ENCODE data around the gene DCTN1.
"Not testable (repeated sequence)": the region's sequence is repeated elsewhere in the genome, so short reads cannot be mapped to it uniquely, and the experiment has no call there.

Gene DCTN1

DNA sequence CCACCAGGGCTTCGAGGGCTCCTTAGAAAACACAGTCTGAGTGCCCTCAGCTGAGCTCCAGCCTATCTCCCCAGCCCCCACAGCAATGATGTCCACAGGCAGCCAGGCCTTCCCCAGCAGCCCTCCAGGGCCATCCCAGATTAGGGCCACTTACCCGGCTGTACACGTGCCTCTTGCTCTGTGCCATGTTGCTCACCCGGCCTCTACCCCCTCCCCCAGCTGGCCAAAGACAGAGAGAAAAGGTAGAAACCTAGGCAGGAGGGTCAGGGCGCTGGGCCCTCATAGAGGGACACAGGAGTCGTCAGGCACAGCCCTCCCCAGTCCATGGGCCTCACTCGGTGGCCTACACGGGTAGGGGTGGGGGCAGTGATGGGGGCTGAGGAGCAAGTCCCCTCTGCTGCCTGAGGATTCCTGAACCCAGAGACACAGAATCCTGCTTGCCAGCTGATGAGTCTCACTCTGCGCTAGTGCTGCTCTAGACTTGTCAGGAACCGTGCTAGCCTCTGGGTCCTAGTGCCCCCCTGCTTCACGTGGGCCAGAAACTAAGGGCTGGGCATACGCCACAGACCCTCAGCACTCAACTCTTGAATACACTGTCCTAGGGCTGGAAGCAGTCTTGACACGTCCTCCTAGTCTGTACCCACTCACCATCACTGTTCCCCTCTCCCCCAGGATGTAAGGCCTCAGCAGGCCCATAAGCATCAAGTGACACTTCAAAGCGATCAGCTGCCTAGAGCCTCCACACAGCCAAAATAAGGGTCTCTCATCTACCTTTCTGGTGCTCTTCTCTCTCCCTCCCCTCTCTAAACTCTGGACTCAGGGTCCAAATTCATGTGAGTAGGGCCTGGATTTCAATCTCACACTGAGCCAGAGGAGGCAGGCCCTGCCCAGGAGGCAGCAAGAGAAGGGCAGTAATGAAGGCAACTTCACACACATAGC lies at the start of gene DCTN1:
DCTN1 (minus strand) TSS at position 461 of the 939 bp plus-strand sequence; CDS start at position 187, 274 bp downstream.
- peak; percentile 70 for DNase-seq (ENCODE audit: low read depth)

DNA sequence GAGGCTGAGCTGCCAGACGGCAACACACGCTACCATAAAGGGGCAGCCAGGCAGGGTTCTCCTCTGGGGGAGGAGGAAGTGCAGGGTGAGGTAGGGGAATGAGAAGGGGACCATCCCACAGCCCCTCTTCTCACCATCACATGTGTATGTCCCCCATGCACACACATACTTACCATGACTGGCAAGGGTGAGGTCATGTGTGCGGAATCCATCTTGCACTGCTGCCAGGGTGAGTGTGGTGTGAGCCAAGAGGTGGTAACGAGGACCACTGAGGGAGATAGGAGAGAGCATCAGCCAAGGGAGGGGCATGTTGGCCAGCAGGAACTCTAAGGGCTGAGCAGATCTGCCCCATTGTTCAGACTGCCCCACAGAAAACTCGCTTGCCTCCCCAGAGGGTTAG lies 48.6 kb upstream of the DCTN1 start:
- no peak for DNase-seq (ENCODE audit: low read depth)

DNA sequence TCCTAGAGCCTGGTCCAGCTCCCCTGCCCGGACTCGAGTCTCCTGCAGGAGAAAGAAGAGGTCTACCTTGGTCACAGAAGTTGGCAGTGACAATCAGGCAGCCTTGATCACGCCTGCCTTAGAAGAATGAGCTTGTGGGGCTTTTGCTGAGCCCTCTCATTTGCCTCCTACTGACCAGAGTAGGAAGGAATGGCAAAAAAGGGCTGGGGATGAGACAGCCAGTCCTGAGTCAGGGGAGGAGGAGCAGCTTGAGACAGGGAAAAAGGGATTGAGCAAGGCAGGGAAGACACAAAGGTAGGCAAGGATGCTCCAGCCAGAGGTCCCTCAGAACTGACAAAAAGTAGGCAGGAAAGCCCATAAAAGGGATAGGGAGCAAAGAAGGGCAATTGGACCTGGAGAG lies 47.4 kb upstream of the DCTN1 start:
- DNase-seq (ENCODE audit: low read depth) = no peak

DNA sequence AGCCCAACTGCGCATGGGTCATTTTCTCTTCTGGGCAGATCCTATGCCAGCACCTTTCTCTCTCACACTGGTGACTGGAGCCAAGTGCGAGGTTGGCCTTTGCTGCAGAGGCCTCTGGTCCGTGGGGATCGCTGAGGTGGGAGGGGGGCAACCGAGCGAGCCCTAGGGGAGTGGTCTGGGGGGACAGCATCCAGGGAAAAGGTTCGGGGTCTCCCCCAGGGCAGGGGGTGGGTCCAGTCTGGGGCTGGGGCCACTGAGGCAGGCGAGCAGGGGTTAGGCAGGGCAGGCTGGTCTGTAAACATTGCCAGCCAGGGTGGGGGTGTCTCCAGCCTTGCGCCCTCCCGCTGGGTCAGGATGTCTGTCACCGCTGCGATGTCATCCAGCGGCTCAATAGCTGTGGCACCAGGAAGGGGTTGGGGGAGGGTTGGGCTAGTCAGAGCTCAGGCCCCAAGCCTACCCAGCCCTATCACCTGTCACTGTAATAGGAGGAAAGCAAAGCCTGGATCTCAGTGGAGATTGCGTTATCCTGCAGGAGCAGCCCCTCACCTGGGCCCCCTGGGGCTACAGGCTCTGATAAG lies 46.2 kb upstream of the DCTN1 start:
- DNase-seq (ENCODE audit: low read depth) = no peak

DNA sequence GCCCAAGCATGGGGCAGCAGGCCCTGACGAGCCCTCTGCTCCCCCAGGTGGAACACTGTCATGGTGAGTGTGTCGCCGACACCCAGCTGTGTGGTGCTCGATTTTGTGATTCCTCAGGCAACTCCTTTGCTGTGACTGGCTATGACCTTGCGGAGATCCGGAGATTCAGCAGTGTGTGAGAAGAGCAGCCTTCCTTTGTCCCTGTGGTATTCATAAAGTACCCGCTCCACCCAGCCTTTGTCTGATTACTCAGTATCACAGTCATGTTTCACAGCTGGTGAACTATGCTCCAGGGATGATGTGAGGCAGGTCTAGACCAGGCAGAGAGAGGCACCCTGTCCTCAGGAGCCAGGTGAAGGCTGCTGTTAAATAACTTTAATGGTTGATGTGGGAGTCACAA lies 45.4 kb upstream of the DCTN1 start:
- no peak for DNase-seq (ENCODE audit: low read depth)

DNA sequence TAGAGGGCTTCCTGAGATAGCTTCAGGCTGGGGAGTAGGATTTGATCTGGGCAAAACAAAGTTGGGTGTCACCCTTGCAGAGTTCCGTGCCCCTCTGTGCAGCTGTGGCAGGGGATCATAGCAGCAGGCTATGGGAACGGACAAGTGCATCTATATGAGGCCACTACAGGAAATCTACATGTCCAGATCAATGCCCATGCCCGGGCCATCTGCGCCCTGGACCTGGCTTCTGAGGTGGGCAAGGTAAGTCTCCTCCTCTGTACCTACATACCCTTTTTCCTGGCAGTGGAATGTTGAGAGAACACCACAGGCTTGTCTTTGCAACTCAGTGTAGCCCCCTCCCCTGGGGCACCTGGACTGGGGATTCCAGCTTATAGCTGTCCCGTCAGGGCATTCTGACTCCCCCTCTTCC lies 44.9 kb upstream of the DCTN1 start:
- no peak for DNase-seq (ENCODE audit: low read depth)

DNA sequence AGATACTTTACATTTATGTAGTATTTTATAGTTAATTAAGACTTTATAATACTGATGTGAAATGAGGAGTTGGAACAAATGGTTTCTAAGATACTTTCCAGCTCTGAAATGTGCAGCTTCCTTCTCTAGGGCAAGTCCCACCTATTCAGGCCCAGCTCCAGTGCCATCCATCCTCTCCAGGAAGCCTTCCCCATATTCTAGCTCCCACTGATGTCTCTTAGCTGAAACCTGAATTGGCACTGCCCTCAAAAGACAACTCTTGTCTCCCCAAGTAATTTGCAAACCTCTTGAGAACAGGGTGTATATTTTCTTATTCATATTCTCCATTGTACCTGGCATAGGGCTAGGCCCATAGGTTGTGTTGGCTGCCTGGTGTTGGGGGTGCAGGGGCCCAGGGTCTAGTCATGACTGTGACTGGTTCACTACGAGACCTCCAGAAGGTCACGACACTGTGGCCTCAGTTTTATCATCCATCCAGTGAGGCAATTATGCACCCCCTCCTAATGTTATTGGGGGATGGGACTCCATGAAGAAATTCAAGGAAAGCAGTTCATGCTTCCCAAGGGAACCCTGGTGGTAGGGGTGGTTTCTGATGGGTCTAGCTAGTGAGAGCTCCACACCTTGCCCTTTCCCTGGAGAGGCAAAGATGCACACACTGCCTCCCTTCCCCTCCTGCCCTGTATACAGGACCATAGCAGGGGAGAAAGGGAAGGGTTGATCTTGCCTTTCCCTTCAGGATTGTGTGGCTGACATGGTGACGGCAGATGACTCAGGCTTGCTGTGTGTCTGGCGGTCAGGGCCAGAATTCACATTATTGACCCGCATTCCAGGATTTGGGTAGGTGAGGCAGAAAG lies 44.3 kb upstream of the DCTN1 start:
- DNase-seq (ENCODE audit: low read depth) = no peak

DNA sequence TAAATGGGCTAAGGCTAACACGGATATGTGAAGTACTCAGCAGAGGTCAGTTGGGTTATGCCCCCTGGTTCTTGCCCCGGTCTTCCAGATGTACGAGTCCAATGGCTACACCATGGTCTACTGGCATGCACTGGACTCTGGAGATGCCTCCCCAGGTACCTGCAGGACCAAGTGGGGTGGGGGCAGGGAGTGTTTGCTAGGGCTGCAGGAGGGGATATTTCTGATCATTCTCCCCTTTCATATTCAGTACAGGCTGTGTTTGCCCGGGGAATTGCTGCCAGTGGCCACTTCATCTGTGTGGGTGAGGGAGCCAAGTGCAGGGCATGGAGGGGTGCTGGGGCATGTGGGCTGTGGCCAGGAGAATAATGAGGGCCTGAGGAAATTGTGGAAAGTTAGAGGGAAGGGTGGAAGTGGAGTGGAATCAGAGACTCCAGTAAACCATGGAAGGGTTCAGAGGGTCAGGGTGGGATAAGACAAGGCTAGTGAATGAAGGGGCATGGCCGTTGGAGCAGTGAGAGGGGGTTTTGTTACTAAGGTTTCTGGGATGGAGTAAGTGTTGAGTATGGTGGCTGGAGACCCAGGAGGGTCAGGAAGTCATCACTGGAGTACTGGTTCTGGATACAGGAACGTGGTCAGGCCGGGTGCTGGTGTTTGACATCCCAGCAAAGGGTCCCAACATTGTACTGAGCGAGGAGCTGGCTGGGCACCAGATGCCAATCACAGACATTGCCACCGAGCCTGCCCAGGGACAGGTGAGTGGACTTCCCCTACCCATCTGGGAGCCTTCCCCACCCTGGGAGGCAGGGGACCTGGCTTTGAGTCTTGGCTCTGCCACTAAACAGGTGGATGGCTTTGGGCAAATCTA lies 43.4 kb upstream of the DCTN1 start:
- no peak for DNase-seq (ENCODE audit: low read depth)

DNA sequence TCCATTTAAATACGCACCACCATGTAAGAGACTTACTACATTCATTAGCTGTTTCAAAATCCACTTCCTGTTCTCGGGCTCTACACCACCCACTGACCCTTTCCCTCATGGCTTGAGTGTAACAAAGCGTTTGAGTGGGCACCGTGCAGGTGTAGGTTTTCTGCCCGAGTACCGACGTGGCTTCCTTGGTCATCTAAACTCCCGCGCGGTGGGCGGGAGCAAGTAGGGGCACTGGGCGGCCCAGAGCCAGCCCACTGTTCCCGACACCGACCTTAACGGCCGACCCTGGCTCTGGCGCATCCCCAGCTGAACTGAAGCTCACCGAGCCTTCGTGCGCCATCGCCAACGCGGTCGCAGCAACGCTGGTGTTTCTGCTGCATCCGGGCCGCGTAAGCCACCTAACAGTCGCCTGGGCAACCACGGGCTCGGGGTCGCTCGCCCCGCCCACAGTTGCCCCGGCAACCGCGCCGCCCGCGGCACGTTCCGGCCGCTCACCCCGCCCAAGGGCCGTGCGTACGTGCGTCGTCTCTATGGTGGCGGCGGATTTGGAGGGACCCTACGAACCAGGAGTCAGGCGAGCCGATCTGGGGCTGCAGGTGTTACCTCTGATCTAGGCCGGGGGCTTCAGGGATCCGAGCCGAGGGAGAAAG lies 41.2 kb upstream of the DCTN1 start, which contains the start of the genes C2orf81 and WDR54:
C2orf81 (minus strand) TSS at position 399 of the 650 bp plus-strand sequence; CDS start at position 340, 59 bp downstream.
WDR54 (plus strand) TSS at position 510 of the 650 bp plus-strand sequence. CDS start 424 bp downstream, outside the sequence.
- DNase-seq (ENCODE audit: low read depth) = peak; percentile 64

DNA sequence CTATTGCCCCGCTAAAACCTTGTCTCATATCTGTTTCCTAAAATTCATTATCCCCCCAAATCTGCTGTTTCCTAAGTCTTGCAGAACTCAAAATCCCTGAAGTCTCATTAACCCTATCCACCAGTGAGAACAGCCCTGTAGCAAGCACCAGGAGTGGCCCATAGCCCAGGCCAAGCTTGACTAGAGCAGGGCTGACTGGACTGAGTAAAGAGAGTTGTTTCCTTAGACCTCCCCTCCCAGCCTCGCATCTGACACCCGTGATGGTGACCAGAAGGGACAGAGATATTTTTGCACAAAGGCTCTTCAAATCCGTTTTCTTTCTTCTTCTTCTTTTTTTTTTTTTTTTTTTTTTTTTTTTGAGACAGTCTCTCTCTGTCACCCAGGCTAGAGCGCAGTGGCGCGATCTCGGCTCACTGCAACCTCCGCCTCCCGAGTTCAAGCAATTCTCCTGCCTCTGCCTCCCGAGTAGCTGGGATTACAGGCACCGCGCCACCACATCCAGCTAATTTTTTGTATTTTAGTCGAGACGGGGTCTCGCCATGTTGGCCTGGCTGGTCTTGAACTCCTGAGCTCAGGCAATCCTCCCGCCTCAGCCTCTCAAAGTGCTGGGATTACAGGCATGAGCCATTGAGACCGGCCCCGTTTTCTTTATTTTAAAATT lies 40.5 kb upstream of the DCTN1 start:
- DNase-seq (ENCODE audit: low read depth) = not testable (repeated sequence)

DNA sequence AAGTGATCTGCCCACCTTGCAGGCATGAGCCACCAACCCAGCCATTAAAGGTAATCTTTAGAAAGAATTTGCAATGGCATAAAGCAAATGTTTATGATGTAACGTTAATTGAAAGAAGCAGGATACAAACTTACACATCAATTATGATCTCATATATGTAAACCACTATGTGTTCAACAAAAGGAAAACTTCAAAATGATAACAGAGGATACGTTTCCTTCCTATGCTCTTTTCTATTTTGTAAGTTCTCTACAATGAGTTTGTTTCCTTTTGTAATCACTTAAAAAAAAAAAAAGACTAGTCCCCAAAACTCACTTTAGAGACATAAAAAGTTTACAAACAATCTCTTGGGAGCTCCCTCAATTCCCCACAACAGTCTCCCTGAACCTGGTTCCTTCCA lies 39.9 kb upstream of the DCTN1 start:
- no peak for DNase-seq (ENCODE audit: low read depth)

DNA sequence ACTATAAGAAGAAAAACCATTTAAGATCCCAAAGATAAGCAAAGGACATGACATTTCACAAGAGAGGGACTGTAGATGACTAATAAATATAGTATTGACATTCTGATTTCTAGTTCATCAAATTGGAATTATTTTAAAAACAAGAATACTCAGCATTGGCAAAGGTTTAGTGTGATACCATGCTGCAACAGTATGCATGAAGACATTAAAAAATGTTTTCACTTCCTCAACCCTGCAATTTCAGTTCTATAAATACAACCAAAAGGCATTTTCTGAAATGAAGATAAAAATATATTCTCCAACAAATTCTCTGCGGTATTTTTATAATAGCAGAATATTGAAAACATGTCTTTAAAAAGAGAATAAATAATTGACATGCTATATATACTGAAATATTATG lies 39.2 kb upstream of the DCTN1 start:
- no peak for DNase-seq (ENCODE audit: low read depth)

DNA sequence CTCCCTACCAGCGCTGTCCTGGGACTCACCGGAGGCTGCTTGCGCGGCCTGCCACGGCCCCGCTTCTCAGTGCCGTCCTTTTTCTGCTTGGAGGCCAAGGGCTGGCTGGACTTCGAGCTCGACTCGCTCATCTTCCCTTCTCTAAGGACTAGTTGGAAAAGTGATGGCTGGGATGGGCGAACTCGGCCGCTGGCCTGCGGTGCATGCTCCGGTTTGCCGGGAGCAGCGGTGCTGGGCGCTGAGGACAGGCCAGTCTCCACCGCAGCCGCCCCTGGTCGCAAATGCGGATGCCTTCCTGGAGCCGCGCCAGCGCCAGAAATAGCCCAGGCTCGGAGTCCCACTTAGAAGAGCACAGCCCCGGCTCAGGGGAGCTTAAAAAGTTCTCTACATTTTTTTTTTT lies 38.2 kb upstream of the DCTN1 start:
- DNase-seq (ENCODE audit: low read depth) = no peak

DNA sequence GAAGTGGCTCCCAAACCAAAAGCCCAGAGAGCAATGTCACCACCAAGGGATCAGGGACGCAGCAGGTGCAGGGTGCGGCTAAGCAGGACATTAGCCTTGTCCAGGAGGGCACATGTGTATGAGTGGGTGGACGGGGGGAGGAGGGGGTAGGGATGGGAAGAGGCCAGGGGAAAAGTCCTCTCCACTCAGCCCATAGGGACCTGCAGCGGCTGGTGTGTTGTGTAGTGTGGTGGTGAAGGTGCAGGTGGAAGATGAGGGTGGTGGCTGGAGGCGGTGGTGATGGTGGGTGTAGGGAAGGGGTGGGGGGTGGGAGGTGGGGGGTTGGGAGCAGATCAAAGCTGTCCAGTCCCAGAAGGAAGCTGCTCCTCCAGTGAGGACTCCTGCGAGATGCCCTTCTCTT lies 37.7 kb upstream of the DCTN1 start:
- DNase-seq (ENCODE audit: low read depth) = no peak

DNA sequence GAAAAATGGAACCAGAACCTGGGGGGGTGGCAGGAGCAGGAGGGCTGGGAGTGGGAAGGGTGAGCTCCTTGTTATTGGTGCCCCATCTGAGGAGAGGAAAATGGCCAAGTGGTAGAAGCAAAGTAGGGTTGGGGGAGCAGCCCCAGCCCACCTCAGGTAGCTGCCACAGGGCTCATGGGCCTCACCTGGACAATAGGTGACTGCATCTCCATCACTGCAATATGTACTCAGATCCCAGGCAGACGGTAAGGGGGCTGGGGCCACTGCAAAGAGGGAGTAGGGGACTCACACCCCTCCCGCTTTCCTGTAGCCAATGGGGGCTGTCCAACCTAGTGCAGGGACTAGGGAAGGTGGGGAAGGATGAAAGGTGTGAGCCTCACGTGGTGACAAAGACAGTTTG lies 37.1 kb upstream of the DCTN1 start:
- DNase-seq (ENCODE audit: low read depth) = no peak

DNA sequence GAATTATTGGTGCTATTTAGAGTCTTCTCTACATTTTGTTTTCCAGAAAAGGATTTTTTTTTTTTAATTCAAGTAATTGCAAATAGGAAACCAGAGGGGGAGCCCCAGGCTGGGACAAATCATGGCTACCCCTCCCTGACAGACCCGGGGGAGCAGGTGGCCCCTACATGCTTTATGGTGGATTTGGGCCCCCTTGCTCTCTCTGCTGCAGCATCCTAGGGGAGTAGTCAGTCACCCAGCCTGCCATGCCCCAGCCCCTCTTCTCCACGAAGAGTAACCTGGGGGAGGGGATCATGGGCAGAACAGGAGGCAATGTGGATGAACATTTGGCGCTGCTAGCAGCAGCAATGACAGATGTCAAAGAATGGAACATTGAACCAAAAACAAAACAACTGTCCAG lies 36.7 kb upstream of the DCTN1 start:
- no peak for DNase-seq (ENCODE audit: low read depth)

DNA sequence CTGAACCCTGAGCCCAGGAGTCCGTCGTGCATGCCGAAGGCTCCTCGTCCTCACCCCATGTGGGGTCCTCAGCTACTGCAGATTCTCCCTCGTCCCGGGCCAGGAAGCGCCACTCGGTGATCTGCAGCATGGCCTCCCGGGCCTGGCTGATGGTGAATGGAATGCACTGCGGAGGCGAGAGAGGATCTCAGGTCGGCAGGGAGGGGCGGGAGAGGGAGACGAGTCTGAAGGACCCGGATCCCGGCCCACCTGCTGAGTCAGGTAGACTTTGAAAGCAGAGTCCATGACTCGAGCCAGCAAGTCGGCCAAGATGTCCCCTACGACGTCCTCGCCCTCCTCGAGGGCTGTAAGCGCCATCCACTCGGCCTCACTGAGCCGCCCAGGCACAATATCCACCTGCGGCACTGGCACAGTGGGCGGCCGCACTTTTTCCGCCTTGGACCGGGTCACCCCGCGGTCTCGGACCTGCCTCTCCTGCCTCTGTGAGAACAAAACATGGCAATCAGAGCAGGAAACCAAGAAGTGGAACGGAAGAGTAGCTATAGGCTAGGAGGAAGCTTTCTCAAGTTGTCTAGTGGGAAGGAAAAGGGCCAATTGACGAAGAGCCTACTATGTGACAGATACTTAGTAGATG lies 35.8 kb upstream of the DCTN1 start:
- DNase-seq (ENCODE audit: low read depth) = no peak

DNA sequence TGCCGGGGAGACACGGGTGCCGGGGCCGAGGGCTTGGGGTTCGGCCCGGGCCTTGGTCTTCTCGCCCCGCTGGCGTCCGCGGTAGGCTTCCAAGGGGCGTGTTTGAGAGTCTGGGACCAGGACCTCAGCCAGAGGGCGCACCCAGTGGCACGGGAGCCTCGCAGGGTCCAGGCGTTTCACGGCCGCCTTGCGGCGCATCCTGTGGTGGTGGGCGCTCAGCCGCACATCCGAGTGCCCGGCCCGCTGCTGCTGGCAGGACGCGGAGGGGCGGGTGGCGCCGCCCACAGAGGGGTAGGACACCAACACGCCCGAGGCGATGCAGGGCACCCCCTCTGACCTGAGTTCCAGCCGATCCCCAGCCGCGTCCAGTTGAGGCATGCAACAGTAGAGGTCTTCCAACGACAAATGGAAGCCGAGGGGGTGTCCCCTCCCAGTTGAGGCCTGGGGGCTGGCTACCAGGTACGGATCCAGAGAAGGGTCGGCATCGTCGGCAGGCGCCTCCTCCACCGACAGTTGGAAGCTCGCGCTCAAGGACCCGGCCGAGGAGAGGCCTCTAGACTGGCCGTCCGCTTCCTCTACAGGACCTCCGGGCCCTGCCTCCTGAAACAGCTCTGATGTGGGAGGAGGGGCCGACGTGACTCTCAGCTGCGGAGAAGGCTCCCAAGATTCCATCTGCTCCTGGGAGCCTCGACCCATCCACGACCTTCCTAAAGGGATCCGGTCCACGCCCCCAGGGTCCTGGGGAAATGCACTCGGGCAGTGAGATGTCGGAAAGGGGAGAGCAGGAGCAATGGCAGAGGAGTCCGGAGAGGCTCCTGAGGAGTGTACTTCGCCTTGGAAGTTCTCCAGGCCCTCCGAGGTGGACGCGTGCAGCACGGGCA lies 35.0 kb upstream of the DCTN1 start:
- DNase-seq (ENCODE audit: low read depth) = peak; percentile 43

DNA sequence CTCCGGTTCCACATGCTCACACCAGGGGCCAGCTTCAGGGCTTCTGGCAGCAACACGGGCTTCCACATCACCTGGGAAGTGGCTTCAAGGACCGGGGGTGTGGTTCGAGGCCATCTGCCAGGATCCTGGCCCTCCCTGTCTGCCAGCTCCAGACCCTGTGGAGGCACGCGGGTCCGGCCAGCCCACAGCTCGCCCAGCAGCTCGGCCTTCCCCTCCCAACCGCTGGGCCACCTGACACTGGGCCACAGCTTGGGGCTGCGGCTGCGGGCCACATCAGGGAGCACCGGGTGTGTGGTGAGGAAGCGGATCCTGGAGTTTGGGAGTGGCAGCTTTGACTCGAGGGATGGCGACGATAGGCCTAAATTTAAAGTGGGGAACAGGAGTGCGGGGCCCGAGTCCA lies 34.3 kb upstream of the DCTN1 start:
- DNase-seq (ENCODE audit: low read depth) = no peak
